Measurements from ENCODE around the gene HSD17B12. TPM values are rescaled to one million over a fixed set of nuclear protein-coding genes. Genes with fewer than 3 reads are reported as not detected.

HSD17B12 gene
- total and polyA plus RNA-seq, 2 of the 4 experiments (the other 2 are of a cell fraction) = 38.0 to 44.6 TPM

DNA sequence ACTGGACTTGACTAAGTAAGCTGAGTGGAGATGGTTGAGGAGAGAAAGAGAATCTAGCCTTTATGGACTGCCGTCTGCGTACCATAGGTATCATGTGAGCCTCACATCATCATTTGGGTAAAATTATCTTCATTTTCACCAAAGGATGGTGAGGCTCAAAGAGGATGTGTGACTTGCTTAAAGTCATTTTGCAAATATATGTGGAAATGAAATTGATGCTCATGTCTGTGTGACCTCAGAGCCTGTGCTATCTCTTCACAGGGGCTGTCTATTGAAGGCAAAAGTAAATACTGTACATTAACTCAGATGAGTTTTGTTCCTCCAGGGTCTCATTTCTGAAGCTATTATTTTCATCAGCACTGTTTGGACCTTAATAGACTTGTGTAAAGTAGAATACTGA lies 116.8 kb downstream of the HSD17B12 start:
- Histone ChIP-seq H3K18ac (ENCODE audit: low read depth, low read length) (no peak overlapping the region), H2BK5ac (ENCODE audit: low read depth, low read length, poor library complexity, severe bottlenecking) (no peak overlapping the region), H2BK15ac (ENCODE audit: low read depth, low read length) (no peak overlapping the region), H3K4me2 (ENCODE audit: low read depth, low read length) (no peak overlapping the region), H3K4me1 (ENCODE audit: control insufficient read depth, insufficient read depth, low read length) (peaks cover 2% of the 10 kb centered on the region), H3K27me3 (ENCODE audit: control insufficient read depth, insufficient read depth, low read length) (no peaks in the 10 kb centered on the region), H4K8ac (ENCODE audit: low read depth in 2 of 2, low read length in 2 of 2) (no peak overlapping the region), H3K4me3 (ENCODE audit: insufficient read depth, low read depth, low read length) (no peak overlapping the region), H2BK120ac (ENCODE audit: low read depth, low read length) (no peak overlapping the region), H3K9me1 (ENCODE audit: insufficient read depth, low read length) (0 out of 2 replicates have a peak, but pooled peaks cover 3% of the 10 kb centered on the region), H3K23ac (ENCODE audit: low read depth, low read length) (no peak overlapping the region), H2AK5ac (ENCODE audit: low read depth, low read length) (no peak overlapping the region), H4K5ac (ENCODE audit: low read depth, low read length) (no peak overlapping the region), H2AK9ac (replicated peaks; ENCODE audit: low read depth, low read length, poor library complexity) (no peak overlapping the region), H2BK20ac (ENCODE audit: low read depth, low read length) (no peak overlapping the region), H3K4ac (ENCODE audit: low read depth, low read length) (no peak overlapping the region), H3K56ac (ENCODE audit: extremely low read depth, insufficient read depth, low read length) (no peak overlapping the region), H3K79me1 (ENCODE audit: low read depth in 1 of 2, low read length in 2 of 2) (peaks cover 4 to 9% of the 10 kb centered on the region in 2 experiments; a peak in 1 of 4 replicates), H3K27ac (ENCODE audit: insufficient read depth, low read length) (no peak overlapping the region), H3K9me3 (ENCODE audit: control insufficient read depth, insufficient read depth, low read length) (no peaks in the 10 kb centered on the region), H3K14ac (replicated peaks; ENCODE audit: low read depth, low read length) (no peak overlapping the region), H2AFZ (replicated peaks; ENCODE audit: low read length, poor library complexity) (no peak overlapping the region), H4K20me1 (ENCODE audit: insufficient read depth, low read length) (no peaks in the 10 kb centered on the region), H3K9ac (ENCODE audit: low read depth, low read length) (no peak overlapping the region), H3K36me3 (ENCODE audit: control insufficient read depth, insufficient read depth, low read length) (peaks cover 3% of the 10 kb centered on the region), H4K91ac (ENCODE audit: insufficient read depth, low read depth, low read length) (no peak overlapping the region)
- no peak for ATAC-seq (ENCODE audit: low read depth)
- TF ChIP-seq MAZ (IDR thresholded peaks at IDR 0.05; ENCODE audit: borderline replicate concordance, low read depth, low read length) = no peak
- no peak for TF ChIP-seq NFE2L2 (IDR thresholded peaks at IDR 0.05; ENCODE audit: low read depth, low read length)
- no peak for TF ChIP-seq RAD21 (IDR thresholded peaks at IDR 0.05; ENCODE audit: low read length)
- no peak for TF ChIP-seq CHD1 (IDR thresholded peaks at IDR 0.05; ENCODE audit: low read depth, low read length)
- no TSS peak for BruUV-seq (replicated peaks)
- in situ Hi-C loops (cut with MboI; ENCODE audit: low sequenced_read_pairs) (no loop called here), dilution Hi-C loops (cut with HindIII; ENCODE audit: low sequenced_read_pairs, unreplicated experiment) (no loop called here), intact Hi-C loops (cut with micrococcal nuclease) (no loop called here)
- no peak for DNase-seq
- CTCF ChIA-PET = interaction anchor here (1.3 kb wide), 1 partner anchor 9 kb away, joined by 4 read pairs; no protein-coding TSS in a partner anchor
- POLR2A ChIA-PET (ENCODE audit: unreplicated experiment) = no interaction called here
- WGBS, 2 experiments (ENCODE audit: extremely low coverage in 2 of 2, insufficient read length in 1 of 2) = no CpG with 5 or more reads among the region's 2 CpGs

All from IMR-90 (cell line).